BJ (cell line): ENCODE measurements around the gene VPS52. TPM values are rescaled to one million over a fixed set of nuclear protein-coding genes. Genes with fewer than 3 reads are reported as not detected.
A peak's percentile ranks its signal among the peaks of the same experiment; 100 is the strongest.
"Not testable (repeated sequence)": the region's sequence is repeated elsewhere in the genome, so short reads cannot be mapped to it uniquely, and the experiment has no call there.

Experiments used
- CTCF ChIA-PET: fragments of 350-600 bp; formaldehyde crosslinking; extraction: SDS; loops from one replicate; lab custom pipeline; 2021; ENCODE audit warnings: antibody characterized with exemption, inconsistent platforms; lab: Yijun Ruan, JAX
- POLR2A ChIA-PET: fragments of 300-600 bp; sonication (Branson Sonifier 250); formaldehyde crosslinking; extraction: SDS; loops from one replicate; lab custom pipeline; 2021; ENCODE audit warnings: antibody characterized with exemption; lab: Charles Lee
- DNase-seq: peaks from one replicate; pipeline ENCODE4 v3.0.0-alpha.2; 2011; ENCODE audit warnings: low read depth
- H3K27me3 ChIP-seq: 2 replicates; pipeline ENCODE4 v1.6.0; 2011; ENCODE audit warnings: low read length; ENCODE audit not compliant: control insufficient read depth, insufficient read depth
- H3K36me3 ChIP-seq: 2 replicates; pipeline ENCODE4 v1.5.1; 2011; ENCODE audit warnings: low read length; ENCODE audit not compliant: control insufficient read depth, insufficient read depth
- H3K4me3 ChIP-seq: 2 replicates; pipeline ENCODE4 v1.5.1; 2011; ENCODE audit warnings: low read depth, mild to moderate bottlenecking, control low read depth, low read length
- CTCF ChIP-seq: IDR thresholded peaks from 2 replicates; pipeline ENCODE4 v1.5.1; 2011; ENCODE audit warnings: low read depth, mild to moderate bottlenecking, control low read depth, inconsistent platforms, low read length, moderate library complexity; ENCODE audit not compliant: insufficient read depth
- polyA plus RNA-seq: library from polyadenylated mRNA; depleted of rRNA; stranded (reverse); fragments of >200 nt; gene quantifications from 2 replicates; pipeline ENCODE4 v1.2.3, GENCODE V29; 2011

VPS52 gene
- polyA plus RNA-seq, 1 experiment = 89.8 TPM

- DNase-seq = no peak
- ChIA-PET POLR2A (no interaction called here), CTCF (interaction anchor here (0.8 to 3.7 kb wide), 11 partner anchors 11 to 292 kb away, joined by 3 to 21 read pairs (median 4); partner anchors contain the start of genes RGL2, WDR46 and ZBTB22)
- Histone ChIP-seq H3K36me3 (peaks cover 24% of the 10 kb centered on the region), H3K4me3 (peak within 1 kb of the TSS; percentile 49), H3K27me3 (no peaks in the 10 kb centered on the region)
- TF ChIP-seq CTCF = peak; percentile 39; the same call in 1 of the 2 replicates
Observed at GRCh38 chr6:33276864-33277662, 5.4 kb upstream of the VPS52 start, which contains the start of gene B3GALT4. Gene B3GALT4 (plus strand): TSS chr6:33277123. CDS start chr6:33277420, 297 bp downstream.

GRCh38 chr6:33276581-33276863 lies 4.8 kb upstream of the VPS52 start:
- TF ChIP-seq CTCF = no peak
- CTCF ChIA-PET = interaction anchor here (1.1 to 3.7 kb wide), 7 partner anchors 10 to 150 kb away, joined by 3 to 21 read pairs (median 4); partner anchors contain the start of genes RGL2, WDR46 and ZBTB22
- POLR2A ChIA-PET = no interaction called here
- peak overlapping the region; percentile 49 for H3K4me3 ChIP-seq
- H3K27me3 ChIP-seq = no peaks in the 10 kb centered on the region
- peaks cover 24% of the 10 kb centered on the region for H3K36me3 ChIP-seq
- DNase-seq = no peak

GRCh38 chr6:33275795-33276580 lies 4.3 kb upstream of the VPS52 start:
- CTCF ChIA-PET = interaction anchor here (1.2 to 3.7 kb wide), 2 partner anchors 12 to 150 kb away, joined by 3 to 21 read pairs; partner anchors contain the start of gene WDR46
- not testable (repeated sequence) for H3K4me3 ChIP-seq
- POLR2A ChIA-PET = interaction anchor here (0.7 kb wide), 1 partner anchor 13 kb away, joined by 4 read pairs; the partner anchor contains the start of gene WDR46

GRCh38 chr6:33273924-33274902 lies 2.5 kb upstream of the VPS52 start:
- POLR2A ChIA-PET = no interaction called here
- Histone ChIP-seq H3K36me3 (peaks cover 22% of the 10 kb centered on the region), H3K4me3 (no peak overlapping the region), H3K27me3 (no peaks in the 10 kb centered on the region)
- DNase-seq = no peak
- no peak for TF ChIP-seq CTCF
- CTCF ChIA-PET = no interaction called here

More at GRCh38 chr6:33275795-33276580, 4.3 kb upstream of the VPS52 start:
- peaks cover 24% of the 10 kb centered on the region for H3K36me3 ChIP-seq
- H3K27me3 ChIP-seq, DNase-seq: not testable (repeated sequence)
